Stomach (tissue), 9 donors: Measurements from ENCODE around the gene HK3. TPM values are rescaled to one million over a fixed set of nuclear protein-coding genes. Genes with fewer than 3 reads are reported as not detected.

ENCODE experiments used
- DNase-seq, 2 donors: peaks; one replicate each; pipeline versions ENCODE4 v3.0.0 to v3.0.0-alpha.2; 2013 to 2019
- H3K27ac ChIP-seq, 5 donors: fragments of 200-600 bp in 4 of 5; sonication (generic) in 4 of 5; one replicate each; pipeline ENCODE4 v1.5.1; 2013 to 2019; ENCODE audit warnings: mild to moderate bottlenecking in 1 of 5, moderate library complexity in 1 of 5
- H3K27me3 ChIP-seq, 3 donors: fragments of 200-600 bp; sonication (generic); one replicate each; pipeline ENCODE4 v1.5.1; 2017 to 2019; ENCODE audit warnings: mixed run types in 1 of 3
- H3K36me3 ChIP-seq, 4 donors: fragments of 200-600 bp; sonication (generic); 1 replicate in 3 of 4; 2 replicates in 1 of 4; pipeline ENCODE4 v1.5.1; 2016 to 2019
- H3K4me1 ChIP-seq, 4 donors: fragments of 200-600 bp; sonication (generic); one replicate each; pipeline ENCODE4 v1.5.1; 2016 to 2019
- H3K4me3 ChIP-seq, 4 donors: fragments of 200-600 bp; sonication (generic) in 3 of 4; one replicate each; pipeline ENCODE4 v1.5.1; 2016 to 2019; ENCODE audit warnings: mild to moderate bottlenecking in 1 of 4
- H3K9me3 ChIP-seq, 4 donors: fragments of 200-600 bp; sonication (generic); one replicate each; pipeline ENCODE4 v1.5.1; 2016 to 2019
- EP300 ChIP-seq: sonication (generic); formaldehyde crosslinking; IDR thresholded peaks from one replicate; pipeline ENCODE4 v1.6.1; 2017; ENCODE audit warnings: antibody characterized with exemption
- POLR2A ChIP-seq, 4 donors: fragments of 450-650 bp; IDR thresholded peaks; one replicate each; pipeline ENCODE4 v1.6.1; 2016; ENCODE audit warnings: antibody characterized with exemption in 4 of 4, control low read depth in 2 of 4, mild to moderate bottlenecking in 1 of 4, moderate library complexity in 1 of 4
- POLR2AphosphoS5 ChIP-seq, 3 donors: sonication (generic); formaldehyde crosslinking; IDR thresholded peaks; one replicate each; pipeline ENCODE4 v1.6.1; 2016; ENCODE audit warnings: antibody characterized with exemption in 3 of 3
- WGBS, 5 donors: extraction: QIAGEN DNeasy Blood & Tissue Kit in 3 of 5; methylation state at CpG; one replicate each; pipeline versions ENCODE4 v1.1.5 to v1.1.7; 2013 to 2018; 5-methylcytosine and 5-hydroxymethylcytosine counted together
- intact Hi-C: fragments of 100-400 bp; cut with DNase I; formaldehyde crosslinking; loops from one replicate; pipeline ENCODE4 v1.15.1; 2023; ENCODE audit warnings: low total_unique reads
- polyA plus RNA-seq, 3 donors: library from polyadenylated mRNA; stranded (reverse); fragments of 200-250 nt; gene quantifications; one replicate each; pipeline ENCODE4 v1.2.3, GENCODE V29; 2013
- total RNA-seq, 5 donors: library from RNA; depleted of rRNA; stranded (reverse); fragments of >200 nt; gene quantifications; one replicate each; pipeline versions ENCODE4 v1.1.0 to v1.2.3, GENCODE V29; 2014 to 2016
- TF ChIP-seq, protein P1 (sequence below), 7 experiments: fragments of 450-650 bp in 4 of 7; fragments of 200-600 bp in 3 of 7; sonication (generic) in 3 of 7; IDR thresholded peaks; one replicate each; pipeline ENCODE4 v1.5.1; 2016 to 2019; ENCODE audit warnings: antibody characterized with exemption in 7 of 7, control low read depth in 2 of 7, mild to moderate bottlenecking in 1 of 7
- donor health status: healthy with polysubstance abuse.
- donor health status: Bipolar disorder and iron deficiency.
- donor health status: healthy.

Gene HK3
- total and polyA plus RNA-seq, 8 donors = 1.6 to 145 (median 4.2) TPM; not detected in 2

DNA sequence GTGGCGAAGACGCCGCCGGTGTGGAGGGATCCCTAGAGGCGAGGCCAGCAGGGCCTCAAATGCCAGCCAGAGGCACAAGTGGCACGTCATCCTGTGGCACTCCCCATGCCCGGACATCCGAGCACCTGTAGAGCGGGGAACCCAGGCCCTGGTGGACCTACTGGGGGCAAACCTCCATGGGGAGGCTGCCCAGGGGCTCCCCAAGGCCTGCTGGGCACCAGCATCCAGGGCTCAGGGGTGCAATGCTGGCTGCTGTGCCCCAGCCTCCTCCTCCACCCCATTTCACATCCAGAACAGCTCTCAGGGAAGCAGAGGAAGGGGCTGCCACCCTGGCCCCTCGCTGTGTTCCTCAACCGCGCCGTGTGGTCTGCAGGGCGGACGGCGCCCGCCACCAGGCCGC is 43.5 kb downstream of the HK3 start:
- Histone ChIP-seq H3K36me3 (no peaks in the 10 kb centered on the region), H3K27ac (no peak overlapping the region), H3K4me3 (no peak overlapping the region), H3K9me3 (no peaks in the 10 kb centered on the region), H3K27me3 (peaks cover 0 to 86% (median 27%) of the 10 kb centered on the region in 3 donors), H3K4me1 (no peaks in the 10 kb centered on the region)
- WGBS, 5 donors = 85 to 94% (median 90%) methylated on average over 10 to 18 of the region's 18 CpGs
- intact Hi-C loops = no loop called here
- DNase-seq = no peak
- no peak for TF ChIP-seq EP300
- TF ChIP-seq, protein P1, sequence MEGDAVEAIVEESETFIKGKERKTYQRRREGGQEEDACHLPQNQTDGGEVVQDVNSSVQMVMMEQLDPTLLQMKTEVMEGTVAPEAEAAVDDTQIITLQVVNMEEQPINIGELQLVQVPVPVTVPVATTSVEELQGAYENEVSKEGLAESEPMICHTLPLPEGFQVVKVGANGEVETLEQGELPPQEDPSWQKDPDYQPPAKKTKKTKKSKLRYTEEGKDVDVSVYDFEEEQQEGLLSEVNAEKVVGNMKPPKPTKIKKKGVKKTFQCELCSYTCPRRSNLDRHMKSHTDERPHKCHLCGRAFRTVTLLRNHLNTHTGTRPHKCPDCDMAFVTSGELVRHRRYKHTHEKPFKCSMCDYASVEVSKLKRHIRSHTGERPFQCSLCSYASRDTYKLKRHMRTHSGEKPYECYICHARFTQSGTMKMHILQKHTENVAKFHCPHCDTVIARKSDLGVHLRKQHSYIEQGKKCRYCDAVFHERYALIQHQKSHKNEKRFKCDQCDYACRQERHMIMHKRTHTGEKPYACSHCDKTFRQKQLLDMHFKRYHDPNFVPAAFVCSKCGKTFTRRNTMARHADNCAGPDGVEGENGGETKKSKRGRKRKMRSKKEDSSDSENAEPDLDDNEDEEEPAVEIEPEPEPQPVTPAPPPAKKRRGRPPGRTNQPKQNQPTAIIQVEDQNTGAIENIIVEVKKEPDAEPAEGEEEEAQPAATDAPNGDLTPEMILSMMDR (IDR thresholded peaks at IDR 0.05) = no peak
- no peak for TF ChIP-seq POLR2A (IDR thresholded peaks at IDR 0.05)
- TF ChIP-seq POLR2AphosphoS5 (IDR thresholded peaks at IDR 0.05) = no peak

GRCh38 chr5:176854164-176854563 is 45.0 kb downstream of the HK3 start:
- no peaks in the 10 kb centered on the region for H3K4me1 ChIP-seq
- no peaks in the 10 kb centered on the region for H3K9me3 ChIP-seq
- WGBS, 5 donors = 42 to 49% (median 47%) methylated on average over 5 to 8 of the region's 8 CpGs
- intact Hi-C loops = no loop called here
- DNase-seq = no peak
- TF ChIP-seq POLR2A (IDR thresholded peaks at IDR 0.05) (no peak), POLR2AphosphoS5 (IDR thresholded peaks at IDR 0.05) (no peak), EP300 (no peak)
- TF ChIP-seq, protein P1 (IDR thresholded peaks at IDR 0.05) = no peak
- H3K36me3 ChIP-seq = no peaks in the 10 kb centered on the region
- H3K27ac ChIP-seq = no peak overlapping the region
- H3K27me3 ChIP-seq = peaks cover 0 to 91% (median 30%) of the 10 kb centered on the region in 3 donors
- H3K4me3 ChIP-seq = no peak overlapping the region

DNA sequence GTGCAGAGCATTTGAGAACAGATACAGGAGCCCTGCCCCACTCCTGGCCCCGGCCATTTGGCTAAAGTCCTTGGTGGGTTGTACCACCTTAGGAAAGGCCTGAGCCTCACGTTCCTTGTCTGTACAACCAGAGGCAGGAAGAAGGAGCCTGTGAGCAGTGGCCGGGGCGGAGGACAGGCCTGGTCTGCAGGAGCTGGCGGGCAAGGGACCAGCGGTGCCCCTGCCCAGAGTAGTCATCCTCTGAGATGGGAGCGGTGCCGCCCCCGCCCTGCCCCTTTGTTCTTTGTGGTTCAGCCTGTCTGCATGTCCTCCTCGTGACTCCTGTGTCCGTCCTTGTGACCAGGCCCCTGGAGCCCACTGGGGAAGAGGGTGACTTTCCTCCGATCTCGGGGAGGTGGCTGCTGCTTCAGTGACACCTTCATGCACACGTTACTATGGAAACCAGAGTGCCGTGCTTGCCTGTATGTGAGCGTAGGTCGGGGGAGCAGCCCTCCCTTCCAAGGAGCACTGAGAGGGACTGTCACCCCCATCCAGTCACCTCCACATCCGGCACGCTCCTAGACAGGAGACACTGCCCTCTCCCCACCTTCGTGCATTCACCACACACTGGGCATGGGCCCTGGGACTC is 45.9 kb downstream of the HK3 start:
- no peaks in the 10 kb centered on the region for H3K4me1 ChIP-seq
- no peak overlapping the region for H3K27ac ChIP-seq
- H3K4me3 ChIP-seq = no peak overlapping the region
- intact Hi-C loops = no loop called here
- TF ChIP-seq, protein P1 (IDR thresholded peaks at IDR 0.05) = no peak
- TF ChIP-seq POLR2A (IDR thresholded peaks at IDR 0.05) (no peak), POLR2AphosphoS5 (IDR thresholded peaks at IDR 0.05) (no peak), EP300 (no peak)
- H3K9me3 ChIP-seq = no peaks in the 10 kb centered on the region
- H3K27me3 ChIP-seq = peaks cover 0 to 97% (median 30%) of the 10 kb centered on the region in 3 donors
- 64 to 77% (median 67%) methylated on average over 19 to 20 of the region's 20 CpGs for WGBS, 5 donors
- H3K36me3 ChIP-seq = no peaks in the 10 kb centered on the region
- no peak for DNase-seq

- H3K4me1 ChIP-seq = no peaks in the 10 kb centered on the region
- peaks cover 0 to 97% (median 35%) of the 10 kb centered on the region in 3 donors for H3K27me3 ChIP-seq
- H3K27ac ChIP-seq = no peak overlapping the region
- no peak for DNase-seq
- 63 to 70% (median 65%) methylated on average over 15 to 17 of the region's 17 CpGs for WGBS, 5 donors
- intact Hi-C loops = no loop called here
- TF ChIP-seq, protein P1 (IDR thresholded peaks at IDR 0.05) = no peak
- TF ChIP-seq POLR2A (IDR thresholded peaks at IDR 0.05) (no peak), POLR2AphosphoS5 (IDR thresholded peaks at IDR 0.05) (no peak), EP300 (no peak)
- no peaks in the 10 kb centered on the region for H3K36me3 ChIP-seq
- no peak overlapping the region for H3K4me3 ChIP-seq
- no peaks in the 10 kb centered on the region for H3K9me3 ChIP-seq
These were observed 47.1 kb downstream of the HK3 start for GRCh38 chr5:176851871-176852658.
